ENCODE data around the gene ACOX1. TPM values are rescaled to one million over a fixed set of nuclear protein-coding genes. Genes with fewer than 3 reads are reported as not detected.
A peak's percentile ranks its signal among the peaks of the same experiment; 100 is the strongest.

ACOX1 gene
- total and polyA plus RNA-seq, 2 of the 13 experiments (the other 11 are each of a cell fraction or from before 2014, with no cell fraction given) = 86.4 to 120 TPM

- TF ChIP-seq KDM2A (CRISPR knock-in tag; IDR thresholded peaks at IDR 0.05; ENCODE audit: borderline replicate concordance, low read depth) (peak; percentile 77; the same call in 1 of the 2 replicates), ZNF329 (CRISPR knock-in tag; IDR thresholded peaks at IDR 0.05; ENCODE audit: low read depth) (no peak), SIN3B (IDR thresholded peaks at IDR 0.05; ENCODE audit: low read length) (0 out of 2 replicates have a peak, but pooled peaks have one; percentile 17), TEAD2 (CRISPR knock-in tag; IDR thresholded peaks at IDR 0.05) (no peak), TBL1XR1 (IDR thresholded peaks at IDR 0.05; ENCODE audit: borderline replicate concordance, low read length, partially characterized antibody) (peak; percentile 58), SYNCRIP (IDR thresholded peaks at IDR 0.05; ENCODE audit: insufficient read depth, low read depth, low read length) (no peak), ZNF543 (CRISPR knock-in tag; IDR thresholded peaks at IDR 0.05) (peak; percentile 84; the same call in 1 of the 2 replicates), ZNF607 (CRISPR knock-in tag; IDR thresholded peaks at IDR 0.05; ENCODE audit: borderline replicate concordance) (no peak; the same call in 1 of the 2 replicates), MTF1 (CRISPR knock-in tag; IDR thresholded peaks at IDR 0.05) (0 out of 2 replicates have a peak, but pooled peaks have one; percentile 38), FIP1L1 (IDR thresholded peaks at IDR 0.05; ENCODE audit: borderline replicate concordance, insufficient read depth, low read depth, low read length) (0 out of 2 replicates have a peak, but pooled peaks have one; percentile 31), ZNF512 (CRISPR knock-in tag; IDR thresholded peaks at IDR 0.05) (no peak), CENPT (CRISPR knock-in tag; IDR thresholded peaks at IDR 0.05; ENCODE audit: low read depth) (no peak), ZNF24 (IDR thresholded peaks at IDR 0.05) (no peak), ZNF343 (CRISPR knock-in tag; IDR thresholded peaks at IDR 0.05) (peak; percentile 87; the same call in 1 of the 2 replicates)
- TF ChIP-seq, protein P1, sequence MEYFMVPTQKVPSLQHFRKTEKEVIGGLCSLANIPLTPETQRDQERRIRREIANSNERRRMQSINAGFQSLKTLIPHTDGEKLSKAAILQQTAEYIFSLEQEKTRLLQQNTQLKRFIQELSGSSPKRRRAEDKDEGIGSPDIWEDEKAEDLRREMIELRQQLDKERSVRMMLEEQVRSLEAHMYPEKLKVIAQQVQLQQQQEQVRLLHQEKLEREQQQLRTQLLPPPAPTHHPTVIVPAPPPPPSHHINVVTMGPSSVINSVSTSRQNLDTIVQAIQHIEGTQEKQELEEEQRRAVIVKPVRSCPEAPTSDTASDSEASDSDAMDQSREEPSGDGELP (IDR thresholded peaks at IDR 0.05; ENCODE audit: borderline replicate concordance, low read depth) = peak; percentile 79
- TF ChIP-seq, protein P2, sequence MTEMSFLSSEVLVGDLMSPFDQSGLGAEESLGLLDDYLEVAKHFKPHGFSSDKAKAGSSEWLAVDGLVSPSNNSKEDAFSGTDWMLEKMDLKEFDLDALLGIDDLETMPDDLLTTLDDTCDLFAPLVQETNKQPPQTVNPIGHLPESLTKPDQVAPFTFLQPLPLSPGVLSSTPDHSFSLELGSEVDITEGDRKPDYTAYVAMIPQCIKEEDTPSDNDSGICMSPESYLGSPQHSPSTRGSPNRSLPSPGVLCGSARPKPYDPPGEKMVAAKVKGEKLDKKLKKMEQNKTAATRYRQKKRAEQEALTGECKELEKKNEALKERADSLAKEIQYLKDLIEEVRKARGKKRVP (CRISPR knock-in tag; IDR thresholded peaks at IDR 0.05) = peak in 1 of 2 experiments; percentile 87; a peak in 2 of 4 replicates
- TF ChIP-seq, protein P3, sequence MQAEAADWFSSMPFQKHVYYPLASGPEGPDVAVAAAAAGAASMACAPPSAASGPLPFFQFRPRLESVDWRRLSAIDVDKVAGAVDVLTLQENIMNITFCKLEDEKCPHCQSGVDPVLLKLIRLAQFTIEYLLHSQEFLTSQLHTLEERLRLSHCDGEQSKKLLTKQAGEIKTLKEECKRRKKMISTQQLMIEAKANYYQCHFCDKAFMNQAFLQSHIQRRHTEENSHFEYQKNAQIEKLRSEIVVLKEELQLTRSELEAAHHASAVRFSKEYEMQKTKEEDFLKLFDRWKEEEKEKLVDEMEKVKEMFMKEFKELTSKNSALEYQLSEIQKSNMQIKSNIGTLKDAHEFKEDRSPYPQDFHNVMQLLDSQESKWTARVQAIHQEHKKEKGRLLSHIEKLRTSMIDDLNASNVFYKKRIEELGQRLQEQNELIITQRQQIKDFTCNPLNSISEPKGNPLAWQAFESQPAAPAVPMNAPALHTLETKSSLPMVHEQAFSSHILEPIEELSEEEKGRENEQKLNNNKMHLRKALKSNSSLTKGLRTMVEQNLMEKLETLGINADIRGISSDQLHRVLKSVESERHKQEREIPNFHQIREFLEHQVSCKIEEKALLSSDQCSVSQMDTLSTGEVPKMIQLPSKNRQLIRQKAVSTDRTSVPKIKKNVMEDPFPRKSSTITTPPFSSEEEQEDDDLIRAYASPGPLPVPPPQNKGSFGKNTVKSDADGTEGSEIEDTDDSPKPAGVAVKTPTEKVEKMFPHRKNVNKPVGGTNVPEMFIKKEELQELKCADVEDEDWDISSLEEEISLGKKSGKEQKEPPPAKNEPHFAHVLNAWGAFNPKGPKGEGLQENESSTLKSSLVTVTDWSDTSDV (CRISPR knock-in tag; IDR thresholded peaks at IDR 0.05) = peak; percentile 23; the same call in 1 of the 2 replicates
- TF ChIP-seq, protein P4, sequence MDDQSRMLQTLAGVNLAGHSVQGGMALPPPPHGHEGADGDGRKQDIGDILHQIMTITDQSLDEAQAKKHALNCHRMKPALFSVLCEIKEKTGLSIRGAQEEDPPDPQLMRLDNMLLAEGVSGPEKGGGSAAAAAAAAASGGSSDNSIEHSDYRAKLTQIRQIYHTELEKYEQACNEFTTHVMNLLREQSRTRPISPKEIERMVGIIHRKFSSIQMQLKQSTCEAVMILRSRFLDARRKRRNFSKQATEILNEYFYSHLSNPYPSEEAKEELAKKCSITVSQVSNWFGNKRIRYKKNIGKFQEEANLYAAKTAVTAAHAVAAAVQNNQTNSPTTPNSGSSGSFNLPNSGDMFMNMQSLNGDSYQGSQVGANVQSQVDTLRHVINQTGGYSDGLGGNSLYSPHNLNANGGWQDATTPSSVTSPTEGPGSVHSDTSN (CRISPR knock-in tag; IDR thresholded peaks at IDR 0.05; ENCODE audit: borderline replicate concordance) = 0 out of 2 replicates have a peak, but pooled peaks have one; percentile 13
These were observed at the start of gene ACOX1, which contains the start of gene TEN1 (continued) for GRCh38 chr17:75978938-75979704.
